HG02610 (cell line): ENCODE results near the gene COL6A6.

Experiments used
- ATAC-seq: cut with Tn5 transposase; IDR thresholded peaks from one replicate; pipeline ENCODE4 v1.9.1; 2021; ENCODE audit warnings: mild to moderate bottlenecking, moderate library complexity; ENCODE audit not compliant: unreplicated experiment

The COL6A6 gene

GRCh38 chr3:130516645-130517512 is at the start of gene COL6A6:
Gene COL6A6, plus strand, starts transcription at chr3:130517177. Its CDS starts 43,188 bp downstream, at chr3:130560365.
- no peak for ATAC-seq

DNA sequence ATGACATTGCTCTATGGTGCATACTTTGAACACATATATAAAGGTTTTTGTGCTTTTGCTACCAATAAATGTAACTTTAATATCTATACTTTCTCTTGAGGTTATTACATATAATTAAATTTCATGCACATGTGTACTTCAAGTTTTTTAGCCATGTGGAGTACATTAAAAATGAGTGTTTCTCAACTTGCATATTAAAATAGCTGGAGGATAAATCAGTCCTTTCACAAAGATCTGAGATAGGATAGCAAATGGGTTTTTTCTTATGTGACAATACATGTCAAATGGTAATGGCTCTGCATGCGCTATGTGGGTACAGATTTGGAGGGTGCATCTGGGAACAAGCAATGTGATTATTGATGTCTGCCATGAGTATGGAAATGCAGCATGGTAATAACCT is 48.7 kb upstream of the COL6A6 start:
- ATAC-seq: no peak

DNA sequence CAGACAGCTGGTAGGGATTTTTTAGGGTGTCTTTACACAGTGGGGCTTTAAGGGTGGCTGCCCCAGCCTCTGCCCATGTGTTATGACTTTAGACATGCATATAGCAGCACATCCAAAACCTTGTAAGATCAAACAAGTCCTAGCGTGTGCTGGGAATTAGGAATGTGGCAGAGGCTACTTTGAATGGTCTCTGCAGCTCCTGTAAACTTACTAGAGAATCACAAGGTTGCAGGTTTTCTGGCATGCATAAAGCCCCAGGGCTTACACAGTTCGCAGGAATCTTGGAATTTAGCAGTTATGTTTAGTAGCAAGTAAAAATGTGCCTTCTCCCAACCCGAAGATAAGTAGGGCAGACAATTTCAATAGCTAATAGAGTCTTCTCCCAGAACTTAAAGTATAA is 46.9 kb upstream of the COL6A6 start:
- ATAC-seq: no peak

DNA sequence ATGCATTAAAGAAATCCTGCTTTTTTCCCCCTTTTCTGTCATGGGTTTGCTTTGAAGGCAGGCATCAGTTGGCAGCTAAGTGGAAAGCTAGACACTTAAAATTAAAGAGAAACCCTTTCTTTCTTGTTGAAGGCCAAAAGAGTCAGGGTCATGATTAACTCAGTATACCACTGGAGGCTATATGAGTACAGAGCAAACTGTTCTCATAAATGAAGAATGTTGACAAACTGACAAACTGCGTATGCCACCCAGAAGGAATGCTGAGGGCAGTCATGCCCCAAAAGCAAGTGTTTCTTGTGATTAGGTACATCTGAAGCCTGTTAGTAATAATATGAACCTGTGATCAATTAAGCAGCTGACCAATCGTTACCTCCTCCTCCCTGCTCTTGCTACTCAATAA is 43.6 kb upstream of the COL6A6 start:
- ATAC-seq: no peak

GRCh38 chr3:130480736-130481135 is 36.2 kb upstream of the COL6A6 start:
- no peak for ATAC-seq

- ATAC-seq: no peak
Observed at GRCh38 chr3:130488288-130488687, 28.7 kb upstream of the COL6A6 start.

- no peak for ATAC-seq
Observed at GRCh38 chr3:130488769-130489450, 28.1 kb upstream of the COL6A6 start.

DNA sequence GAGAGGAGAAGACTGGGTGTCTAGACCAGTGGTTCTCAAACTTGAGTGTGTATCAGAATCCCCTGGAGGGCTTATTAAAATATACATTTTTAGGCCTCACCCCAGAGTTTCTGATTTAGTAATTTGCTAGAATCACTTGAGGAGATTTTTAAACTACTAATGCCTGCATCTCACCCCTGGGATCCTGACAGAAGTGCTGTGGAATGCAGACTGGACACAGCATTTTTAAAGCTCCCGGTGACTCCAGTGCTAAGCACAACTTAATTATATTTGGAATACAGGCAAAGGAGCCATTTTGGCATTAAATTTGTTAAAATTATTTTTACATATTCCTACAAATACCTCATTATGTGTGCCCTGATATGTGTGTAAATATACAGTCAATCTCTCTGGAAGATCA is 26.7 kb upstream of the COL6A6 start:
- ATAC-seq: no peak

- ATAC-seq: no peak
Observed at GRCh38 chr3:130491431-130491830, 25.5 kb upstream of the COL6A6 start.

DNA sequence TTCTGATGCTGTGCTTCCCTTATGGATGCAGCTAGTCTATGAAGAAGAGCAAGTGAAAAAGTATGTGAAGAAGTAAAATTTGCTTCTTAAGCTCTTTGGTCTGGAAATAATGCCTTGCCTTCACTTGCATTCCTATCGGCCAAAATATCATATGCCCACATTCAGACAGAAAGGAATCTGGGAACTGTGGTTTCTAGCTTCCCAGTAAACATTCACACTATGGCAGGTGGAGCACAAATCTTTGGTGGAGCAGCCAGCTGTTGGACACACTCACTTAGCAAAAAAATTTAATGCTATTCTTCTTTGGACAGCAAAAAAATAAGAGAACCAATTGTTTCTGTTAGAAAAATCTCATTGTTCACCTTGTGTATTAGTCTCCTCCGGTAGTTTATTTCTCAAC is 12.3 kb upstream of the COL6A6 start:
- ATAC-seq: no peak

DNA sequence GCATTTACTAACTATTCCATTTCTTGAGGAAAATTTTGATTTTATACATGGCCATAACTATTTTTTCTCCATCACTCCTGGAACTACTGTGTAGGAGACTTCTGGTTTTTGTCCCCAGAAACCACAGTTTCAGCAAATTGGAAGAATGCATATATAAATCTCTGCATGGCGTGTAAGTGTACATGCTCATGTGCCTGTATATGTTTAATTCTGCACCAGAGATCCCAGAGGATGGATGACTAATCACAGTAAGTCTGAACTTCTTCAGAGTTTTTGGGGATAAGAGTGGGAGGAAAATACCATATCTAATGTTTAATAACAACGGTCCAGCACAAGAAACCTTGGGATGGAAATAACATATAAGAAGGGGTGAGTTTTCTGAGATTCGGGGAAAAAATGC is 10.9 kb upstream of the COL6A6 start:
- ATAC-seq: no peak

- ATAC-seq: no peak
Observed at GRCh38 chr3:130507746-130508145, 9.2 kb upstream of the COL6A6 start.

DNA sequence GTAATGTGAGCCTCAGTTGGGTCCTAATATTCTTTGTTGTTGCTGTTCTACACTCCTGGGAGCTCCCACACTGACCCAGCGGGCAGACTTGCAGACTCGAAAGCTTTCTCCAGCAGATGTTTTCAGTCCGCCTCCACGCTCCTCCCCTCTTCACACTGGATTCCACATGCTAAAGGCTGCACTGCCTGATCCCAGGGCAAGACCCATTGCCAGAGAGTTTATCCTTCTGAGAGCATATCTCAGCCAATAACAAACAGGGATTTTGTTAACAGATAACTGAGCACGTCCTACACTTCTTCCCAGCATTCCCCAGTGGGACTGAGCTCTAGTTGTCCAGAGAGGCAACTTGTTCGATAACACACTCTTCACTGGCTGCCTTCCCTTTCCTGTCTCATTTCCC is 8.0 kb upstream of the COL6A6 start:
- ATAC-seq: no peak

GRCh38 chr3:130514681-130515080 is 2.3 kb upstream of the COL6A6 start:
- no peak for ATAC-seq

DNA sequence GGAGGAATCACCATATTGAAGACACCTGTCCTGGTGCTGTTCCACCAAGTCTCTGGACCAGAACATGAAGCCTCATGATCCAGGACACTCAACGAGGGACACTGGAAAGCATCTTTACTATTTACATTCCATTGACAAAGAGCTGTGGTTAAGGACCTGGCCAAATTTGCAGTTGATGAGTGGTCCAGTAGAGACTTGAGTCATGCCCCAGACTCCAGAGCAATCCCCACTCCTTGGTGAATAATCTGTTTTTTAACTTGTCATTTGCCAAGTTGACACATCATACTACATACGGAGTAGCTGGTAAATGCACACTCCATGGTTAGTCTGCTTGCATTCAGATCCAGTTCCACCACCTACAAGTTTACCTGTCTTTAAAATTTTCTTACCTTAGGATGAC is 1.2 kb upstream of the COL6A6 start:
- ATAC-seq: no peak

- ATAC-seq: no peak
Observed at GRCh38 chr3:130517602-130518001, 625 bp downstream of the COL6A6 start.

GRCh38 chr3:130519754-130520153 is 2.8 kb downstream of the COL6A6 start:
- ATAC-seq: no peak

DNA sequence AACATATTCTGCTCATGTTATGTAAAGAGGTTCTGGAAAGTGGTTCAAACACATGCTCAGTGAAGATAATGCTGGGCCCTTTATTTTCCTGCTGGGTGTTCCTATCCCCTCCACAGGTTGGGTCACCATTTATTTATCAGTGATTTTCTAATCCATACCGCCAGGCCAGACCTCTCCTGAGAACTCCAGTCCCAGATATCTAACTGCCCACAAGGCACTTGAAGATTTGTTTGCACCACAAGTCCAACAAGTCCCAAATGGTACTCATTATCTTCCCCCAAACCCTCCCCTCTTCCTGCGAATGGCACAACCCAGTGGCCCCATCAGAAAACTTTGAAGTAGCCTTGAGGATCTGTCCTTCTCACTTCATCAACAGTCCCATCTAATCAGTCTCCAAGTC is 5.4 kb downstream of the COL6A6 start:
- no peak for ATAC-seq

GRCh38 chr3:130527426-130527825 is 10.4 kb downstream of the COL6A6 start:
- no peak for ATAC-seq

DNA sequence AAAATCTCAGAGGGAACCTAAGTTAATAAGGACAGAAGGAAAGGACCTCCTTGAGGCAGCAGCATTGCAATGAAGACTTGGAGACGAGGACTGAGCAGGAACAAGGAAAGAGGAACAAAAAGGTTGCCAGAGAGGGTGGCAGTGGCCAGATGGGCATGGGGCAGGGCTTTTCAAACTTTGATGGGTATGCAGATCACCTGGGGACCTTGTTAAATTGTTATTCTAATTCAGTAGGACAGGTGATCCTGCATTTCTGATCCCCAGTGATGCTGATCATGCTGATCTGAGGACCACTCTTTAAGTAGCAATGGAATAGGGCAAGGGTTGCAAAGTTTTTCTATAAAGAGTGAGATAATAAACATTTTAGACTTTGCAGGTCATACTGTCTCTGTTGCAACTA is 11.1 kb downstream of the COL6A6 start:
- no peak for ATAC-seq

GRCh38 chr3:130529486-130530215 is 12.7 kb downstream of the COL6A6 start:
- ATAC-seq: no peak

DNA sequence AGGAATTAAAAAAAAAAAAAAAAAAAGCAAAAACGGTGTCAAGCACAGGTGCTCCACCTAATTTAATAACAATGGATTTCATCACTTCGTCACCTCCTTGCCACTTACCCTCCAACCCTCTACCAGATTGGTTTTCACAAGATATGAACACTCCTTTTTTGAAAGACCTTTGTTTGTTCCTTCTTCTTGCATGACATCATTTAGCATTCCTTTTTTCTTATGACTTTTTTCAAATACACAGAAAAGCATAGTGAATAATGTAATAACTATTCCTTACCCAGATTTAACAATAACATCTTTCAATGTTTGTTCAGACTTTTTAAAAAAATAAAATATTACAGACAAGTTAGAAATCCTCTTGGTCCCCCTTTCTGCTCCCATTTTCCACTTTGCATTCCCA is 16.3 kb downstream of the COL6A6 start:
- ATAC-seq: no peak
